ENCODE measurements around the gene NRP1.
A peak's percentile ranks its signal among the peaks of the same experiment; 100 is the strongest.

- TF ChIP-seq CTCF (IDR thresholded peaks at IDR 0.05 in 8 of 11, conservative IDR thresholded peaks at IDR 0.05 in 3 of 11) (no peak), POLR2A (IDR thresholded peaks at IDR 0.05) (peak in 1 of 3 donors; percentile 17)
Measured at GRCh38 chr10:33334153-33334804, at the start of gene NRP1.

Measured in spleen (tissue), 7 donors.